Measurements from ENCODE around the gene MCEMP1.

DNA sequence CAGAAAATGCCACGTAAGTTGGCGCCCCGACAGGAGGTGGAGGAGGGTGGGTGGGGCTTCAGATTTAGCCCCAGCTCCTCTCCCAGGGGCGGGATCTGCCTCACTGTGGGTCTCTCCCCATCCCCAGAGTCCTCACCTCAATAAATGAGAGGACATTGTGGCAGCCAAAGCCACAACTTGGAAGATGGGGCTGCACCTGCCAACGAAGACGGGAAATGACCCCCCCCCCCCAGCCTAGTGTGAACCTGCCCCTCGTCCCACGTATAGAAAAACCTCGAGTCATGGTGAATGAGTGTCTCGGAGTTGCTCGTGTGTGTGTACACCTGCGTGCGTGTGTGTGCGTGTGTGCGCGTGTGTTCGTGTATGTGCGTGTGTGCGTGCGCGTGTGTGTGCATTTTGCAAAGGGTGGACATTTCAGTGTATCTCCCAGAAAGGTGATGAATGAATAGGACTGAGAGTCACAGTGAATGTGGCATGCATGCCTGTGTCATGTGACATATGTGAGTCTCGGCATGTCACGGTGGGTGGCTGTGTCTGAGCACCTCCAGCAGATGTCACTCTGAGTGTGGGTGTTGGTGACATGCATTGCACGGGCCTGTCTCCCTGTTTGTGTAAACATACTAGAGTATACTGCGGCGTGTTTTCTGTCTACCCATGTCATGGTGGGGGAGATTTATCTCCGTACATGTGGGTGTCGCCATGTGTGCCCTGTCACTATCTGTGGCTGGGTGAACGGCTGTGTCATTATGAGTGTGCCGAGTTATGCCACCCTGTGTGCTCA, 2.3 kb downstream of the MCEMP1 start:
- TF ChIP-seq, protein P1, sequence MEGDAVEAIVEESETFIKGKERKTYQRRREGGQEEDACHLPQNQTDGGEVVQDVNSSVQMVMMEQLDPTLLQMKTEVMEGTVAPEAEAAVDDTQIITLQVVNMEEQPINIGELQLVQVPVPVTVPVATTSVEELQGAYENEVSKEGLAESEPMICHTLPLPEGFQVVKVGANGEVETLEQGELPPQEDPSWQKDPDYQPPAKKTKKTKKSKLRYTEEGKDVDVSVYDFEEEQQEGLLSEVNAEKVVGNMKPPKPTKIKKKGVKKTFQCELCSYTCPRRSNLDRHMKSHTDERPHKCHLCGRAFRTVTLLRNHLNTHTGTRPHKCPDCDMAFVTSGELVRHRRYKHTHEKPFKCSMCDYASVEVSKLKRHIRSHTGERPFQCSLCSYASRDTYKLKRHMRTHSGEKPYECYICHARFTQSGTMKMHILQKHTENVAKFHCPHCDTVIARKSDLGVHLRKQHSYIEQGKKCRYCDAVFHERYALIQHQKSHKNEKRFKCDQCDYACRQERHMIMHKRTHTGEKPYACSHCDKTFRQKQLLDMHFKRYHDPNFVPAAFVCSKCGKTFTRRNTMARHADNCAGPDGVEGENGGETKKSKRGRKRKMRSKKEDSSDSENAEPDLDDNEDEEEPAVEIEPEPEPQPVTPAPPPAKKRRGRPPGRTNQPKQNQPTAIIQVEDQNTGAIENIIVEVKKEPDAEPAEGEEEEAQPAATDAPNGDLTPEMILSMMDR (IDR thresholded peaks at IDR 0.05): no peak
- TF ChIP-seq POLR2A (IDR thresholded peaks at IDR 0.05): no peak

All from esophagus squamous epithelium (tissue), 4 donors.